ENCODE measurements around the gene GNG4. TPM values are rescaled to one million over a fixed set of nuclear protein-coding genes. Genes with fewer than 3 reads are reported as not detected.
"Not testable (repeated sequence)": the region's sequence is repeated elsewhere in the genome, so short reads cannot be mapped to it uniquely, and the experiment has no call there.

Gene GNG4
- total RNA-seq, 1 donor from 2014 or later = 170 TPM

GRCh38 chr1:235631816-235632215 is 17.8 kb downstream of the GNG4 start:
- no peaks in the 10 kb centered on the region for H3K27me3 Mint-ChIP-seq (ENCODE audit: low read depth)
- H3K4me1 Mint-ChIP-seq (ENCODE audit: low read depth) = peaks cover 25% of the 10 kb centered on the region
- no peak overlapping the region for H3K4me3 Mint-ChIP-seq (ENCODE audit: low read depth)
- intact Hi-C loops (cut with micrococcal nuclease) = no loop called here
- no peak for DNase-seq (ENCODE audit: low spot score)
- no peak overlapping the region for H3K27ac Mint-ChIP-seq
- H3K9me3 Mint-ChIP-seq = no peaks in the 10 kb centered on the region
- H3K36me3 Mint-ChIP-seq (ENCODE audit: low read depth) = peaks cover 23% of the 10 kb centered on the region

- Mint-ChIP-seq H3K27ac (no peak overlapping the region), H3K36me3 (ENCODE audit: low read depth) (peaks cover 22% of the 10 kb centered on the region), H3K4me1 (ENCODE audit: low read depth) (peaks cover 33% of the 10 kb centered on the region), H3K4me3 (ENCODE audit: low read depth) (no peak overlapping the region), H3K27me3 (ENCODE audit: low read depth) (peaks cover 9% of the 10 kb centered on the region), H3K9me3 (no peaks in the 10 kb centered on the region)
- intact Hi-C loops (cut with micrococcal nuclease) = no loop called here
- DNase-seq (ENCODE audit: low spot score) = no peak
Measured at GRCh38 chr1:235628316-235629005, 21.1 kb downstream of the GNG4 start.

- H3K27ac Mint-ChIP-seq = no peak overlapping the region
- H3K9me3 Mint-ChIP-seq = no peaks in the 10 kb centered on the region
- peaks cover 10% of the 10 kb centered on the region for H3K27me3 Mint-ChIP-seq (ENCODE audit: low read depth)
- no peak for DNase-seq (ENCODE audit: low spot score)
- peaks cover 22% of the 10 kb centered on the region for H3K4me1 Mint-ChIP-seq (ENCODE audit: low read depth)
- H3K4me3 Mint-ChIP-seq (ENCODE audit: low read depth) = no peak overlapping the region
- H3K36me3 Mint-ChIP-seq (ENCODE audit: low read depth) = peaks cover 17% of the 10 kb centered on the region
- intact Hi-C loops (cut with micrococcal nuclease) = no loop called here
Measured at GRCh38 chr1:235625831-235626230, 23.8 kb downstream of the GNG4 start.

GRCh38 chr1:235625340-235625739 is 24.2 kb downstream of the GNG4 start:
- H3K27me3 Mint-ChIP-seq (ENCODE audit: low read depth) = peaks cover 10% of the 10 kb centered on the region
- H3K4me3 Mint-ChIP-seq (ENCODE audit: low read depth) = no peak overlapping the region
- no peak for DNase-seq (ENCODE audit: low spot score)
- no peaks in the 10 kb centered on the region for H3K9me3 Mint-ChIP-seq
- H3K4me1 Mint-ChIP-seq (ENCODE audit: low read depth) = peaks cover 22% of the 10 kb centered on the region
- H3K27ac Mint-ChIP-seq = no peak overlapping the region
- H3K36me3 Mint-ChIP-seq (ENCODE audit: low read depth) = peaks cover 17% of the 10 kb centered on the region
- intact Hi-C loops (cut with micrococcal nuclease) = no loop called here

- no peak for DNase-seq (ENCODE audit: low spot score)
- Mint-ChIP-seq H3K4me1 (ENCODE audit: low read depth) (peaks cover 18% of the 10 kb centered on the region), H3K4me3 (ENCODE audit: low read depth) (no peak overlapping the region), H3K27ac (no peak overlapping the region), H3K9me3 (no peaks in the 10 kb centered on the region), H3K27me3 (ENCODE audit: low read depth) (peaks cover 10% of the 10 kb centered on the region), H3K36me3 (ENCODE audit: low read depth) (peaks cover 13% of the 10 kb centered on the region)
- intact Hi-C loops (cut with micrococcal nuclease) = no loop called here
Measured at GRCh38 chr1:235624721-235625333, 24.8 kb downstream of the GNG4 start.

- Mint-ChIP-seq H3K4me1 (ENCODE audit: low read depth) (peaks cover 15% of the 10 kb centered on the region), H3K4me3 (ENCODE audit: low read depth) (no peak overlapping the region), H3K36me3 (ENCODE audit: low read depth) (peaks cover 12% of the 10 kb centered on the region), H3K27me3 (ENCODE audit: low read depth) (peaks cover 10% of the 10 kb centered on the region), H3K9me3 (no peaks in the 10 kb centered on the region), H3K27ac (no peak overlapping the region)
- no peak for DNase-seq (ENCODE audit: low spot score)
- intact Hi-C loops (cut with micrococcal nuclease) = no loop called here
Measured at GRCh38 chr1:235622936-235623779, 26.4 kb downstream of the GNG4 start.

GRCh38 chr1:235619149-235619548 is 30.4 kb downstream of the GNG4 start:
- H3K4me1 Mint-ChIP-seq (ENCODE audit: low read depth); H3K4me3 Mint-ChIP-seq (ENCODE audit: low read depth); H3K9me3 Mint-ChIP-seq; H3K27me3 Mint-ChIP-seq (ENCODE audit: low read depth); DNase-seq (ENCODE audit: low spot score); intact Hi-C loops (cut with micrococcal nuclease); H3K36me3 Mint-ChIP-seq (ENCODE audit: low read depth); H3K27ac Mint-ChIP-seq: not testable (repeated sequence)

GRCh38 chr1:235617808-235618207 is 31.8 kb downstream of the GNG4 start:
- intact Hi-C loops (cut with micrococcal nuclease) = no loop called here
- H3K4me3 Mint-ChIP-seq (ENCODE audit: low read depth) = no peak overlapping the region
- no peak overlapping the region for H3K27ac Mint-ChIP-seq
- no peaks in the 10 kb centered on the region for H3K27me3 Mint-ChIP-seq (ENCODE audit: low read depth)
- H3K9me3 Mint-ChIP-seq = no peaks in the 10 kb centered on the region
- DNase-seq (ENCODE audit: low spot score) = no peak
- H3K36me3 Mint-ChIP-seq (ENCODE audit: low read depth) = peaks cover 7% of the 10 kb centered on the region
- H3K4me1 Mint-ChIP-seq (ENCODE audit: low read depth) = peaks cover 4% of the 10 kb centered on the region

- no peak overlapping the region for H3K27ac Mint-ChIP-seq
- H3K27me3 Mint-ChIP-seq (ENCODE audit: low read depth) = no peaks in the 10 kb centered on the region
- H3K36me3 Mint-ChIP-seq (ENCODE audit: low read depth) = peaks cover 7% of the 10 kb centered on the region
- H3K9me3 Mint-ChIP-seq = no peaks in the 10 kb centered on the region
- no peak for DNase-seq (ENCODE audit: low spot score)
- H3K4me1 Mint-ChIP-seq (ENCODE audit: low read depth) = peaks cover 4% of the 10 kb centered on the region
- intact Hi-C loops (cut with micrococcal nuclease) = no loop called here
- H3K4me3 Mint-ChIP-seq (ENCODE audit: low read depth) = no peak overlapping the region
Measured at GRCh38 chr1:235617140-235617539, 32.4 kb downstream of the GNG4 start.

GRCh38 chr1:235614442-235614954 is 35.1 kb downstream of the GNG4 start:
- Mint-ChIP-seq H3K36me3 (ENCODE audit: low read depth) (peaks cover 10% of the 10 kb centered on the region), H3K27ac (no peak overlapping the region), H3K4me1 (ENCODE audit: low read depth) (peaks cover 8% of the 10 kb centered on the region), H3K27me3 (ENCODE audit: low read depth) (no peaks in the 10 kb centered on the region), H3K4me3 (ENCODE audit: low read depth) (no peak overlapping the region), H3K9me3 (no peaks in the 10 kb centered on the region)
- intact Hi-C loops (cut with micrococcal nuclease) = no loop called here
- no peak for DNase-seq (ENCODE audit: low spot score)

- Mint-ChIP-seq H3K36me3 (ENCODE audit: low read depth) (peaks cover 10% of the 10 kb centered on the region), H3K27me3 (ENCODE audit: low read depth) (no peaks in the 10 kb centered on the region), H3K4me1 (ENCODE audit: low read depth) (peaks cover 8% of the 10 kb centered on the region), H3K9me3 (no peaks in the 10 kb centered on the region), H3K27ac (no peak overlapping the region), H3K4me3 (ENCODE audit: low read depth) (no peak overlapping the region)
- intact Hi-C loops (cut with micrococcal nuclease) = no loop called here
- DNase-seq (ENCODE audit: low spot score) = no peak
Measured at GRCh38 chr1:235613602-235614001, 36.0 kb downstream of the GNG4 start.

GRCh38 chr1:235612761-235613160 is 36.8 kb downstream of the GNG4 start:
- H3K4me1 Mint-ChIP-seq (ENCODE audit: low read depth) = peaks cover 8% of the 10 kb centered on the region
- H3K27ac Mint-ChIP-seq = no peak overlapping the region
- intact Hi-C loops (cut with micrococcal nuclease) = no loop called here
- no peaks in the 10 kb centered on the region for H3K9me3 Mint-ChIP-seq
- peaks cover 10% of the 10 kb centered on the region for H3K36me3 Mint-ChIP-seq (ENCODE audit: low read depth)
- no peak overlapping the region for H3K4me3 Mint-ChIP-seq (ENCODE audit: low read depth)
- DNase-seq (ENCODE audit: low spot score) = no peak
- no peaks in the 10 kb centered on the region for H3K27me3 Mint-ChIP-seq (ENCODE audit: low read depth)

- Mint-ChIP-seq H3K4me1 (ENCODE audit: low read depth) (peaks cover 9% of the 10 kb centered on the region), H3K4me3 (ENCODE audit: low read depth) (no peak overlapping the region), H3K36me3 (ENCODE audit: low read depth) (peaks cover 7% of the 10 kb centered on the region), H3K27ac (no peak overlapping the region), H3K27me3 (ENCODE audit: low read depth) (no peaks in the 10 kb centered on the region), H3K9me3 (no peaks in the 10 kb centered on the region)
- intact Hi-C loops (cut with micrococcal nuclease) = no loop called here
- no peak for DNase-seq (ENCODE audit: low spot score)
Measured at GRCh38 chr1:235610157-235610556, 39.4 kb downstream of the GNG4 start.

All from activated T-helper 2 cell treated with anti-CD3 and anti-CD28 coated beads, Interferon-gamma antibody, Interleukin-2, Interleukin-4, amounts not matched to agents 10 μg/mL and 5 μg/mL and 100 μg/mL, durations not matched to agents 14 hours and 24 hours and 36 hours (primary cell).